ENCODE data around the gene ZNF638.
A peak's percentile ranks its signal among the peaks of the same experiment; 100 is the strongest.

Gene ZNF638

GRCh38 chr2:71379086-71379485 lies 47.5 kb downstream of the ZNF638 start:
- ATAC-seq: peak; percentile 88
- TF ChIP-seq RARB (CRISPR knock-in tag; IDR thresholded peaks at IDR 0.05): no peak
- TF ChIP-seq TOX (CRISPR knock-in tag; IDR thresholded peaks at IDR 0.05; ENCODE audit: borderline replicate concordance): no peak
- TF ChIP-seq PPARA (CRISPR knock-in tag; IDR thresholded peaks at IDR 0.05; ENCODE audit: borderline replicate concordance): no peak
- TF ChIP-seq ZFP30 (CRISPR knock-in tag; IDR thresholded peaks at IDR 0.05): no peak
- no peak for TF ChIP-seq ESRRG (CRISPR knock-in tag; IDR thresholded peaks at IDR 0.05)
- no peak for TF ChIP-seq POU6F1 (CRISPR knock-in tag; IDR thresholded peaks at IDR 0.05; ENCODE audit: borderline replicate concordance, low read depth)
- TF ChIP-seq ZNF70 (CRISPR knock-in tag; IDR thresholded peaks at IDR 0.05): no peak
- no peak for TF ChIP-seq TSHZ2 (CRISPR knock-in tag; IDR thresholded peaks at IDR 0.05)
- TF ChIP-seq, protein P1, sequence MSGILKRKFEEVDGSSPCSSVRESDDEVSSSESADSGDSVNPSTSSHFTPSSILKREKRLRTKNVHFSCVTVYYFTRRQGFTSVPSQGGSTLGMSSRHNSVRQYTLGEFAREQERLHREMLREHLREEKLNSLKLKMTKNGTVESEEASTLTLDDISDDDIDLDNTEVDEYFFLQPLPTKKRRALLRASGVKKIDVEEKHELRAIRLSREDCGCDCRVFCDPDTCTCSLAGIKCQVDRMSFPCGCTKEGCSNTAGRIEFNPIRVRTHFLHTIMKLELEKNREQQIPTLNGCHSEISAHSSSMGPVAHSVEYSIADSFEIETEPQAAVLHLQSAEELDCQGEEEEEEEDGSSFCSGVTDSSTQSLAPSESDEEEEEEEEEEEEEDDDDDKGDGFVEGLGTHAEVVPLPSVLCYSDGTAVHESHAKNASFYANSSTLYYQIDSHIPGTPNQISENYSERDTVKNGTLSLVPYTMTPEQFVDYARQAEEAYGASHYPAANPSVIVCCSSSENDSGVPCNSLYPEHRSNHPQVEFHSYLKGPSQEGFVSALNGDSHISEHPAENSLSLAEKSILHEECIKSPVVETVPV (CRISPR knock-in tag; IDR thresholded peaks at IDR 0.05): no peak
- TF ChIP-seq CREB5 (CRISPR knock-in tag; IDR thresholded peaks at IDR 0.05; ENCODE audit: low read depth): no peak
- TF ChIP-seq, protein P2, sequence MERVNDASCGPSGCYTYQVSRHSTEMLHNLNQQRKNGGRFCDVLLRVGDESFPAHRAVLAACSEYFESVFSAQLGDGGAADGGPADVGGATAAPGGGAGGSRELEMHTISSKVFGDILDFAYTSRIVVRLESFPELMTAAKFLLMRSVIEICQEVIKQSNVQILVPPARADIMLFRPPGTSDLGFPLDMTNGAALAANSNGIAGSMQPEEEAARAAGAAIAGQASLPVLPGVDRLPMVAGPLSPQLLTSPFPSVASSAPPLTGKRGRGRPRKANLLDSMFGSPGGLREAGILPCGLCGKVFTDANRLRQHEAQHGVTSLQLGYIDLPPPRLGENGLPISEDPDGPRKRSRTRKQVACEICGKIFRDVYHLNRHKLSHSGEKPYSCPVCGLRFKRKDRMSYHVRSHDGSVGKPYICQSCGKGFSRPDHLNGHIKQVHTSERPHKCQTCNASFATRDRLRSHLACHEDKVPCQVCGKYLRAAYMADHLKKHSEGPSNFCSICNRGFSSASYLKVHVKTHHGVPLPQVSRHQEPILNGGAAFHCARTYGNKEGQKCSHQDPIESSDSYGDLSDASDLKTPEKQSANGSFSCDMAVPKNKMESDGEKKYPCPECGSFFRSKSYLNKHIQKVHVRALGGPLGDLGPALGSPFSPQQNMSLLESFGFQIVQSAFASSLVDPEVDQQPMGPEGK (CRISPR knock-in tag; IDR thresholded peaks at IDR 0.05; ENCODE audit: borderline replicate concordance): no peak
- TF ChIP-seq TCF4 (CRISPR knock-in tag; IDR thresholded peaks at IDR 0.05; ENCODE audit: borderline replicate concordance): no peak
- TF ChIP-seq ZNF565 (CRISPR knock-in tag; conservative IDR thresholded peaks at IDR 0.05; ENCODE audit: low read depth): no peak
- no peak for TF ChIP-seq ISL1 (CRISPR knock-in tag; IDR thresholded peaks at IDR 0.05)
- no peak for TF ChIP-seq ZFP3 (CRISPR knock-in tag; IDR thresholded peaks at IDR 0.05)
- no peak for TF ChIP-seq CSDC2 (CRISPR knock-in tag; IDR thresholded peaks at IDR 0.05)
- no peak for TF ChIP-seq OSR1 (CRISPR knock-in tag; IDR thresholded peaks at IDR 0.05)
- no peak for TF ChIP-seq ZC3H10 (CRISPR knock-in tag; IDR thresholded peaks at IDR 0.05)
- TF ChIP-seq ZNF8 (CRISPR knock-in tag; IDR thresholded peaks at IDR 0.05): no peak

DNA sequence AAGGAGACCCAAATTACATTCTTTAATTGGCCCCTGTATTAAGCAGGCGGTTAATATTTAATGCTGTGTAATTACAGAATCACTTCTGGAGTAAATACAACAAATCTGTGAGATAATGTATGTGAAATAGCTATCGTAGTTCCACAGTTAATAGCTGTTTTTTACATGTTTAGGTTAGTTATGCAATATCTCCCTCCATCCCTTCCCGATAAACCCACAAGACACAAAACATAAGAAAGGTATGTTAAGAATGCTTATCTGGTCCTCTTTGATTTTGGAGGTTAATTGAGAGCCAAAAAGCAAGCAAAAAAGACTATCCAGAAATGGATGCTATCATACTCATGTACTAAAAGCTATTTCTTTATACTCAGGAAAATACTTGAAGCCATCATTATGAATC lies 49.1 kb downstream of the ZNF638 start:
- TF ChIP-seq ISL1 (CRISPR knock-in tag; IDR thresholded peaks at IDR 0.05): peak; percentile 31; the same call in 1 of the 2 replicates
- no peak for TF ChIP-seq RARB (CRISPR knock-in tag; IDR thresholded peaks at IDR 0.05)
- ATAC-seq: no peak

DNA sequence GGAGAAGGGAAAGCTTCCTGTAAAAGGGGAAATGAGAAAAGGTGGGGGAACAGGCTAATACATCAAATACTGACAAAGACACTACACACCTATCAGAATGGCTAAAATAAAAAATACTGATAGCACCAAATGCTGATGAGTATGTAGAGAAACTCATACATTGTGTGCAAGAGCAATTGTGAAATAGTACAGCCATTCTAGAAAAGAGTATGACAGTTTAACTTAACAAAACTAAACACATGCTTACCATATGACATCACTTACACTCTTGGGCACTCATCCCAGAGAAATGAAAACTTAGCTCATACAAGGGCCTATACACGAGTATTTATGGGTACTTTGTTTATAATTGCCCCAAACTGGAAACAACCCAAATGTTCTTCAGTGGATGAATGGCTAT lies 53.4 kb downstream of the ZNF638 start:
- no peak for TF ChIP-seq BACH2 (CRISPR knock-in tag; IDR thresholded peaks at IDR 0.05; ENCODE audit: borderline replicate concordance)
- peak; percentile 89 for TF ChIP-seq ZFP3 (CRISPR knock-in tag; IDR thresholded peaks at IDR 0.05)
- TF ChIP-seq ZNF8 (CRISPR knock-in tag; IDR thresholded peaks at IDR 0.05): no peak
- TF ChIP-seq ISL1 (CRISPR knock-in tag; IDR thresholded peaks at IDR 0.05): peak; percentile 46
- TF ChIP-seq ARNTL (CRISPR knock-in tag; IDR thresholded peaks at IDR 0.05; ENCODE audit: borderline replicate concordance, low read depth): no peak
- peak; percentile 86 for ATAC-seq
